Kidney (tissue), 14 donors: Measurements from ENCODE around the gene SLC25A26. TPM values are rescaled to one million over a fixed set of nuclear protein-coding genes. Genes with fewer than 3 reads are reported as not detected.

Experiments used
- DNase-seq, 5 donors: peaks; one replicate each; pipeline ENCODE4 v3.0.0-alpha.2; 2013 to 2020
- FAIRE-seq: peaks from 2 replicates; lab custom pipeline; 2012; peaks lifted over from hg19 to GRCh38; lab: Jason Lieb, UNC
- H3K27ac ChIP-seq, 2 donors: one replicate each; pipeline ENCODE4 v1.7.0; 2013; ENCODE audit warnings: low read depth in 2 of 2, low read length in 2 of 2, inconsistent platforms in 1 of 2
- H3K27me3 ChIP-seq: one replicate; pipeline ENCODE4 v1.7.1; 2013; ENCODE audit warnings: low read length, inconsistent platforms; ENCODE audit not compliant: control insufficient read depth, insufficient read depth
- H3K36me3 ChIP-seq, 3 donors: one replicate each; pipeline versions ENCODE4 v1.7.0 to v1.7.1; 2013; ENCODE audit warnings: low read length in 3 of 3, control low read depth in 1 of 3, inconsistent platforms in 1 of 3; ENCODE audit not compliant: insufficient read depth in 3 of 3, control insufficient read depth in 2 of 3
- H3K4me1 ChIP-seq, 3 donors: one replicate each; pipeline versions ENCODE4 v1.7.0 to v1.7.1; 2013; ENCODE audit warnings: low read length in 3 of 3, inconsistent platforms in 1 of 3, low read depth in 1 of 3; ENCODE audit not compliant: control insufficient read depth in 2 of 3, insufficient read depth in 2 of 3
- H3K4me3 ChIP-seq, 3 donors: one replicate each; pipeline versions ENCODE4 v1.7.0 to v1.8.1; 2013; ENCODE audit warnings: low read length in 3 of 3, control low read depth in 1 of 3, inconsistent platforms in 1 of 3
- H3K9ac ChIP-seq, 3 donors: one replicate each; pipeline versions ENCODE4 v1.7.0 to v1.7.1; 2013; ENCODE audit warnings: low read length in 3 of 3, control low read depth in 1 of 3, inconsistent platforms in 1 of 3
- H3K9me3 ChIP-seq, 3 donors: one replicate each; pipeline versions ENCODE4 v1.7.0 to v1.7.1; 2013; ENCODE audit warnings: low read length in 3 of 3, control low read depth in 1 of 3, inconsistent platforms in 1 of 3; ENCODE audit not compliant: control insufficient read depth in 2 of 3, insufficient read depth in 1 of 3
- intact Hi-C: fragments of 100-400 bp; cut with DNase I; formaldehyde crosslinking; loops from one replicate; pipeline ENCODE4 v1.11.1; 2022
- polyA plus RNA-seq: library from polyadenylated mRNA; stranded (reverse); fragments of 350-450 nt; fragmentation: Illumina TruSeq; extraction: RNeasy Lipid Tissue Mini Kit (QIAGEN cat#74804); gene quantifications from one replicate; pipeline ENCODE4 v1.2.3, GENCODE V29; 2014; ENCODE audit warnings: low read depth, low replicate concordance; ENCODE audit not compliant: insufficient read depth
- total RNA-seq: library from RNA; stranded (reverse); fragmentation: NEBNext Ultra II Directional; extraction: Animal tissue kit (Norgen Biotek cat#: 25700); gene quantifications from one replicate; pipeline ENCODE4 v1.2.1, GENCODE V29; 2021
- TF ChIP-seq, protein P1 (sequence below): IDR thresholded peaks from 3 replicates; pipeline ENCODE4 v1.5.1; 2012; ENCODE audit warnings: mild to moderate bottlenecking, moderate library complexity, borderline replicate concordance; ENCODE audit not compliant: insufficient read depth; ENCODE audit errors: extremely low read depth
- donor health status: control.
- donor health status: control.
- donor health status: control.
- donor health status: control.
- donor health status: control.
- donor health status: DM: yes; HTN: yes; CAD: no.
- donor health status: Normal renal cell carcinoma (clear cell type).

The SLC25A26 gene
- total and polyA plus RNA-seq, 2 donors from 2014 or later, result 23.9 to 25.4 TPM

DNA sequence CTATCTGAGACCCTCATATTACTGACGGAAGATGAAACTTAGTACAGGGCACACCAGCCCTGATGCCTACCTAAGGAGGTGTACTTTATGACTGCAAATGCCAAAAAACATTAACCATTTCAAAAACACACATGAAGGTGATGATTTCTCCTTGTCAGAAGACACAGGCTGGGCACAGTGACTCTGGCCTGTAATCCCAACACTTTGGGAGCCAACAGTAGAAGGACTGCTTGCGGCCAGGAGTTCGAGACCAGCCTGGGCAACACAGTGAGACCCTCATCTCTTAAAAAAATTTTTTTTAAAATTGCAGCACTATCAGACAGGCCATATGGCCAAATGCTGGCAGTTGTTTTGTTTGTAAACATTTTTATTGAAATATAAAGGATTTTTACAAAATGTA lies 206.6 kb downstream of the SLC25A26 start:
- no peak for DNase-seq
- Histone ChIP-seq H3K4me3 (no peak overlapping the region), H3K9ac (no peak overlapping the region), H3K27ac (no peak overlapping the region), H3K9me3 (no peaks in the 10 kb centered on the region), H3K4me1 (peaks cover 0 to 8% (median 5%) of the 10 kb centered on the region in 3 donors), H3K27me3 (no peaks in the 10 kb centered on the region), H3K36me3 (no peaks in the 10 kb centered on the region)
- FAIRE-seq, result no peak
- TF ChIP-seq, protein P1, sequence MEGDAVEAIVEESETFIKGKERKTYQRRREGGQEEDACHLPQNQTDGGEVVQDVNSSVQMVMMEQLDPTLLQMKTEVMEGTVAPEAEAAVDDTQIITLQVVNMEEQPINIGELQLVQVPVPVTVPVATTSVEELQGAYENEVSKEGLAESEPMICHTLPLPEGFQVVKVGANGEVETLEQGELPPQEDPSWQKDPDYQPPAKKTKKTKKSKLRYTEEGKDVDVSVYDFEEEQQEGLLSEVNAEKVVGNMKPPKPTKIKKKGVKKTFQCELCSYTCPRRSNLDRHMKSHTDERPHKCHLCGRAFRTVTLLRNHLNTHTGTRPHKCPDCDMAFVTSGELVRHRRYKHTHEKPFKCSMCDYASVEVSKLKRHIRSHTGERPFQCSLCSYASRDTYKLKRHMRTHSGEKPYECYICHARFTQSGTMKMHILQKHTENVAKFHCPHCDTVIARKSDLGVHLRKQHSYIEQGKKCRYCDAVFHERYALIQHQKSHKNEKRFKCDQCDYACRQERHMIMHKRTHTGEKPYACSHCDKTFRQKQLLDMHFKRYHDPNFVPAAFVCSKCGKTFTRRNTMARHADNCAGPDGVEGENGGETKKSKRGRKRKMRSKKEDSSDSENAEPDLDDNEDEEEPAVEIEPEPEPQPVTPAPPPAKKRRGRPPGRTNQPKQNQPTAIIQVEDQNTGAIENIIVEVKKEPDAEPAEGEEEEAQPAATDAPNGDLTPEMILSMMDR, result no peak
- intact Hi-C loops, result no loop called here

DNA sequence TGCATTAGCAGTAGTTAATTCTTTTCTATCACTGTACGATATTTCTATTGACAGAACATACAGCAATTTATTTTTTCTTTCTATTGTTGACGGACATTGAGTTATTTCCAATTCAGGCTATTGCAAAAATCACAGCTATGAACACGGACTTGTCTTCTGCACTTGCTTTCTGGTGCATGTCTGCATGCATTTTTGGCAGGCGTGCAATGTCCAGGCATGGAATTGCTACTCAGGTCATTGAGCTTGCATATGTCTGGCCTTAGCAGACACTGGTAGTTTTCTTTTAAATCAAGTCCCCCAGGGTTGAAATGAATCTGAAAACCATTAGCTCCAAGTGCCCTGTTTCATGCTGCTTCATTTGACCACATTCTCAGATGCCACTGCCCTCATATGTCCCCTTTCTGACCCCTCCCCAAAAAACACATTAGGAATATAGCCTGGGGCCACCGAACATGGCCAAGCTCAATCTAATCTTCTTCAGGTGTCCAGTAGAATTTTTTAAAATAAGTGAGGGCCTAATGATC lies 207.2 kb downstream of the SLC25A26 start:
- H3K4me1 ChIP-seq, result peaks cover 0 to 8% (median 5%) of the 10 kb centered on the region in 3 donors
- H3K9ac ChIP-seq, result no peak overlapping the region
- H3K27ac ChIP-seq, result no peak overlapping the region
- TF ChIP-seq, protein P1, result no peak
- FAIRE-seq (no peak), DNase-seq (no peak)
- intact Hi-C loops, result no loop called here
- H3K36me3 ChIP-seq, result no peaks in the 10 kb centered on the region
- no peaks in the 10 kb centered on the region for H3K27me3 ChIP-seq
- H3K4me3 ChIP-seq, result no peak overlapping the region
- H3K9me3 ChIP-seq, result no peaks in the 10 kb centered on the region

Other genes with a start within 250 kb of the SLC25A26 start
- 42.8 TPM for gene MAGI1, start 182.1 kb upstream of the SLC25A26 start, total RNA-seq
- 8.2 TPM for gene MAGI1, start 182.1 kb upstream of the SLC25A26 start, polyA plus RNA-seq